Measurements from ENCODE around the gene LAMP1.
"Not testable (repeated sequence)": the region's sequence is repeated elsewhere in the genome, so short reads cannot be mapped to it uniquely, and the experiment has no call there.

LAMP1 gene

DNA sequence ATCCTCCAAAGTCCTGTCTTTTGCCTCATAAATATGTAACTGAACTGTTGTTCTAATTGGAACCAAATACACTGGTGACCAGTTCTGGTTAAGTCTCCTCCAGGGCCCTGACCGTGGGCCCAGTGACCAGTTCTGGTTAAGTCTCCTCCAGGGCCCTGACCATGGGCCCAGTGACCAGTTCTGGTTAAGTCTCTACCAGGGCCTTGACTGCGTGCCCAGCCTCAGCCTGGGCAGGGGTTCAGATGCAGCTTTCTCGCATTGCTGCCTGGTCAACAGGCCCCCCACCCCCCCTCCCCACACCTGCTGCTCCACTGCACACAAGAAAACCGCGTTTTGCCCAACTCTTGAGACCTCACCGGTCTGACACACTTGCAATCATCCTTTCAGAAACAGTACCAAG, 70.7 kb downstream of the LAMP1 start:
- Histone ChIP-seq H3K27ac (ENCODE audit: low read depth, low read length) (no peak overlapping the region), H3F3A (ENCODE audit: control insufficient read depth, insufficient read depth) (no peaks in the 10 kb centered on the region), H3K79me2 (ENCODE audit: control insufficient read depth, low read length) (no peaks in the 10 kb centered on the region), H3K27me3 (ENCODE audit: control insufficient read depth, low read length) (peaks cover 8% of the 10 kb centered on the region), H3K9me2 (replicated peaks; ENCODE audit: control insufficient read depth, low read length) (no peaks in the 10 kb centered on the region), H3K4me2 (ENCODE audit: low read length) (no peak overlapping the region), H4K20me1 (ENCODE audit: control insufficient read depth, insufficient read depth, low read depth, low read length) (no peaks in the 10 kb centered on the region), H3K4me1 (ENCODE audit: control insufficient read depth, low read length) (no peaks in the 10 kb centered on the region), H3K36me3 (ENCODE audit: control insufficient read depth, low read length) (no peaks in the 10 kb centered on the region), H3K9me3 (ENCODE audit: control insufficient read depth, insufficient read depth, low read length) (no peaks in the 10 kb centered on the region), H3K4me3 (ENCODE audit: low read length) (no peak overlapping the region)
- TF ChIP-seq, protein P1, sequence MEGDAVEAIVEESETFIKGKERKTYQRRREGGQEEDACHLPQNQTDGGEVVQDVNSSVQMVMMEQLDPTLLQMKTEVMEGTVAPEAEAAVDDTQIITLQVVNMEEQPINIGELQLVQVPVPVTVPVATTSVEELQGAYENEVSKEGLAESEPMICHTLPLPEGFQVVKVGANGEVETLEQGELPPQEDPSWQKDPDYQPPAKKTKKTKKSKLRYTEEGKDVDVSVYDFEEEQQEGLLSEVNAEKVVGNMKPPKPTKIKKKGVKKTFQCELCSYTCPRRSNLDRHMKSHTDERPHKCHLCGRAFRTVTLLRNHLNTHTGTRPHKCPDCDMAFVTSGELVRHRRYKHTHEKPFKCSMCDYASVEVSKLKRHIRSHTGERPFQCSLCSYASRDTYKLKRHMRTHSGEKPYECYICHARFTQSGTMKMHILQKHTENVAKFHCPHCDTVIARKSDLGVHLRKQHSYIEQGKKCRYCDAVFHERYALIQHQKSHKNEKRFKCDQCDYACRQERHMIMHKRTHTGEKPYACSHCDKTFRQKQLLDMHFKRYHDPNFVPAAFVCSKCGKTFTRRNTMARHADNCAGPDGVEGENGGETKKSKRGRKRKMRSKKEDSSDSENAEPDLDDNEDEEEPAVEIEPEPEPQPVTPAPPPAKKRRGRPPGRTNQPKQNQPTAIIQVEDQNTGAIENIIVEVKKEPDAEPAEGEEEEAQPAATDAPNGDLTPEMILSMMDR (IDR thresholded peaks at IDR 0.05; ENCODE audit: low read depth, low read length, poor library complexity, severe bottlenecking): no peak
- no peak for TF ChIP-seq EZH2phosphoT487 (IDR thresholded peaks at IDR 0.05; ENCODE audit: borderline replicate concordance, low read length)

- H3F3A ChIP-seq (ENCODE audit: control insufficient read depth, insufficient read depth); H3K4me1 ChIP-seq (ENCODE audit: control insufficient read depth, low read length); H3K36me3 ChIP-seq (ENCODE audit: control insufficient read depth, low read length); H3K27me3 ChIP-seq (ENCODE audit: control insufficient read depth, low read length); H3K9me2 ChIP-seq (replicated peaks; ENCODE audit: control insufficient read depth, low read length); H3K9me3 ChIP-seq (ENCODE audit: control insufficient read depth, insufficient read depth, low read length); H3K79me2 ChIP-seq (ENCODE audit: control insufficient read depth, low read length); H3K4me2 ChIP-seq (ENCODE audit: low read length); H3K27ac ChIP-seq (ENCODE audit: low read depth, low read length); H3K4me3 ChIP-seq (ENCODE audit: low read length); H4K20me1 ChIP-seq (ENCODE audit: control insufficient read depth, insufficient read depth, low read depth, low read length): not testable (repeated sequence)
Measured at GRCh38 chr13:113368353-113368752, 71.3 kb downstream of the LAMP1 start.

- no peaks in the 10 kb centered on the region for H3K9me3 ChIP-seq (ENCODE audit: control insufficient read depth, insufficient read depth, low read length)
- no peaks in the 10 kb centered on the region for H3K27me3 ChIP-seq (ENCODE audit: control insufficient read depth, low read length)
- no peak overlapping the region for H3K27ac ChIP-seq (ENCODE audit: low read depth, low read length)
- no peaks in the 10 kb centered on the region for H4K20me1 ChIP-seq (ENCODE audit: control insufficient read depth, insufficient read depth, low read depth, low read length)
- H3K9me2 ChIP-seq (replicated peaks; ENCODE audit: control insufficient read depth, low read length): no peaks in the 10 kb centered on the region
- H3K4me3 ChIP-seq (ENCODE audit: low read length): no peak overlapping the region
- H3K4me1 ChIP-seq (ENCODE audit: control insufficient read depth, low read length): no peaks in the 10 kb centered on the region
- TF ChIP-seq, protein P1 (IDR thresholded peaks at IDR 0.05; ENCODE audit: low read depth, low read length, poor library complexity, severe bottlenecking): no peak
- TF ChIP-seq EZH2phosphoT487 (IDR thresholded peaks at IDR 0.05; ENCODE audit: borderline replicate concordance, low read length): no peak
- no peaks in the 10 kb centered on the region for H3F3A ChIP-seq (ENCODE audit: control insufficient read depth, insufficient read depth)
- no peaks in the 10 kb centered on the region for H3K79me2 ChIP-seq (ENCODE audit: control insufficient read depth, low read length)
- H3K36me3 ChIP-seq (ENCODE audit: control insufficient read depth, low read length): no peaks in the 10 kb centered on the region
- H3K4me2 ChIP-seq (ENCODE audit: low read length): no peak overlapping the region
Measured at GRCh38 chr13:113369189-113369588, 72.2 kb downstream of the LAMP1 start.

- TF ChIP-seq, protein P1 (IDR thresholded peaks at IDR 0.05; ENCODE audit: low read depth, low read length, poor library complexity, severe bottlenecking): no peak
- no peak for TF ChIP-seq EZH2phosphoT487 (IDR thresholded peaks at IDR 0.05; ENCODE audit: borderline replicate concordance, low read length)
- H3K27me3 ChIP-seq (ENCODE audit: control insufficient read depth, low read length): no peaks in the 10 kb centered on the region
- no peak overlapping the region for H3K27ac ChIP-seq (ENCODE audit: low read depth, low read length)
- H3K36me3 ChIP-seq (ENCODE audit: control insufficient read depth, low read length): no peaks in the 10 kb centered on the region
- no peaks in the 10 kb centered on the region for H3K79me2 ChIP-seq (ENCODE audit: control insufficient read depth, low read length)
- no peaks in the 10 kb centered on the region for H3K4me1 ChIP-seq (ENCODE audit: control insufficient read depth, low read length)
- no peak overlapping the region for H3K4me2 ChIP-seq (ENCODE audit: low read length)
- no peaks in the 10 kb centered on the region for H3K9me3 ChIP-seq (ENCODE audit: control insufficient read depth, insufficient read depth, low read length)
- H3K9me2 ChIP-seq (replicated peaks; ENCODE audit: control insufficient read depth, low read length): no peaks in the 10 kb centered on the region
- no peaks in the 10 kb centered on the region for H4K20me1 ChIP-seq (ENCODE audit: control insufficient read depth, insufficient read depth, low read depth, low read length)
- H3K4me3 ChIP-seq (ENCODE audit: low read length): no peak overlapping the region
- H3F3A ChIP-seq (ENCODE audit: control insufficient read depth, insufficient read depth): no peaks in the 10 kb centered on the region
Measured at GRCh38 chr13:113369881-113370280, 72.8 kb downstream of the LAMP1 start.

Data from DOHH2 (cell line).